HG03469 (cell line): ENCODE measurements around the gene TSPEAR.
"Not testable (repeated sequence)": the region's sequence is repeated elsewhere in the genome, so short reads cannot be mapped to it uniquely, and the experiment has no call there.

Source experiments
- ATAC-seq: cut with Tn5 transposase; IDR thresholded peaks from one replicate; pipeline ENCODE4 v1.9.1; 2021; ENCODE audit warnings: mild to moderate bottlenecking, moderate library complexity, moderate number of reproducible peaks; ENCODE audit not compliant: unreplicated experiment

Gene TSPEAR

DNA sequence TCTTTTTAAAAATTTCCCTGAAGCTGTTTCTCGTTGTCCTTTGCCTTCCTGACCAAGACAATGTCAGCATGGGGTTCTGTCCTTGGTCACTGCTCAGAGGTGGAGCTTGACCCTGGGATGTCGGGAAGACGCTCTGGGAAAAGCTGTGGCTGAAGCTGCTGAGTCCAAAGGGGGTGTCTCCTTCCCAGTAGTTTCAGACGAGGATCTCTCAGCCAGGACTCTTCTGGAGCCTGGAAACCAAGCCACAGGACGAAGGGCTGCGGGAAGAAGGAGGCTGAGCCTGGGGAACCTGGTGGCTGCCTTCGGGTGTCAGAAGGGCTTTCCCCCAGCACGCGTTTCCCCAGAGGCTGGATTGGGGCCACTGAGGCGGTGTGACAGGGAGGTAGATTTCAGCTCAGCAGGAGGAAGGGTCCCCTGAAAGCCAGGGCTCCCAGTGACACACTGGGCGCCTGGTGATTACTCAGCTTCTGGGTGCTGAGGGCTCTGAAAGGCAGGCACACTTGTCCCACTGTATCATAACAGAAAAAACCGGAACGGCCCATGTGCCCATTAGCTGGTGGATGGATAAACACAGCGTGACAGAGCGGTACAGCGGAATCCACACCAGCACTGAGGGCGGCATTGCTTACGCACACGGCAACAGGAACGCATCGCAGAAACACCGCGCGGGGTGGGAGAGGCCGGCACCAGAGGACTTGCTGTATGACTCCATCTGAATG, 24.4 kb downstream of the TSPEAR start:
- no peak for ATAC-seq

DNA sequence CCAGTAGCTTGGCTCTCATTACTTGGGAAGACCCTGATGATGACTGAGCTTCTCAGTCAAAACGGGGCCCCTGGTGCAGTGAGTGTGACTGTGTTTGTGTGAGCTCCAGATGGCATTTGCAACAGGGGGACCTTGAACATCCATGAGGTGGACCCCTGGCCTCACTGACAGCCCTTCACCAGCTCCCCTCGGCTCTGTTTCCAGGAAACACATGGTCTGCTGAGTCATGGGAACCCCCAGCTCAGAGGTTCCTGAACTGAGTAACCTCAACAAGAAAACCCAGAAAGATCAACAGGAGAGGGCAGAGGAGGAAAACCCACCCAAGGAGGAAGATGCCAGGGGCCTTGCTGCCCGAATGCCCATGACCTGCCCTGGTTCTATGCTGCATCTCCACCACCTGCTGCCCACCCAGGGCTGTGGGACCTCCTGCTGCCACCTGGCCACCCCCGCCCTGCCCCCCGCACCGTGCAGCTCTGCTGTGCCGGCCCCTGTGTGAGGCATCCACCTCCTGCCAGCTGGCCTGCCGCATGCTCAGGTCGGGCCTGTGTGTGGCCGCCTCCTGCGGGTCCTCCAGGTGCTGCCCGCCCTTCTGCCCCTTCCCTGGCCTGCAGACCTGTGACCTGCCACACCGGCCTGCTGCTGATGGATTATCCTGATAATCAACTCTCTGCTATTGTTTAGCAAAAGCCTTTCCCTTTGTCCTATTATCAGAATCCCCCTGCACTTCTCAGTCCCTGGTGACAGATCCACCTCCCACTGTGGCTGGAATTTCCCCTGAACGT, 25.2 kb downstream of the TSPEAR start:
- ATAC-seq: no peak

DNA sequence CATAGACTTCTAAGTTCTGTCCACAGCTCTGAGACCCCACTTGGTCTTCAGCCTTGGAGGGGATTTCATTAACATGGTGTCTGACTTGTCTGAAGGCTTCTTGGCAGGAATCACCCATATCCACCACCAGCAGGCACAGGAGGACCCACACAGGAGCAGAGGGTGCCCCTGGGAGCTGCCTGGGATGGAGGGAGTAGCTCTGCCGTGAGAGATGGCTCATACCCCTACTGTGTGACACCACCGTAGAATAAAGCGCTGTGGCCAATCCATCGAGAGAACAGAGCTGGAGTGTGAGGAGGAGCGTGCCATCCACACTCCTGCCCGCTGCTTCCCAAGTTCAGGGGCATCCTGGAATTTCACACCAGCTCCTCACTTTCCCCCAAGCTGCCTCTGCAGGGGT, 26.3 kb downstream of the TSPEAR start:
- ATAC-seq: not testable (repeated sequence)

DNA sequence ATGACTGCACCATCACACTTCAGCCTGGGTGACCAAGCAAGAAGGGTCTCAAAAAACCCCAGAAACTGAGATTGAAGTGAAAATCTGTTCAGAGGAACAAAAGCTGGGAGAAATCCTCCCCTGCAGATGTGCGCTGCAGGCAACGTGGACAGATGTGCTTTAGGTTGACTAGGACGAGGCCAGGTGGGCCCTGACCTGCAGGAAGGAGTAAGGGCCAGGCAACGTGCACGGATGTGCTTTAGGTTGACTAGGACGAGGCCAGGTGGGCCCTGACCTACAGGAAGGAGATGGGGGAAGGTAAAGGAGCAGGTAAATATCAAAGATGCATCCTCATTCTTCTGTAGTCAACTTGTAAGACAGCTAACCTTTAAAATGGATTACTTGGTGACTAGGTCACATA, 26.9 kb downstream of the TSPEAR start:
- ATAC-seq: no peak

DNA sequence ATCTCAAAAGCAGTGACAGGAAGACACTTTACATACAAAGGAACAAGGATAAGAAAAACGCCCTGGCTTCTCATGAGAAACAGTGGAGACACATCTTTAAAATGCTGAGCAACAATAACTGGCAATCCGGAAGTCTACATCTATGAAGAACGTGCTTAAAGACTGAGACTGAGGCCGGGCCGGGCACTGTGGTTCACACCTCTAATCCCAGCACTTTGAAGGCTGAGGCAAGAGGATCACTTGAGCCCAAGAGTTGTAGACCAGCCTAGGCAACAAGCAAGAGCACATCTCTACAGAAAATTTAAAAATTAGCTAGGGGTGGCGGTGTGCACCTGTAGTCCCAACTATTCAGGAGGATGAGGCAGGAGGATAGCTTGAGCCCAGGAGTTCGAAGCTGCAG, 27.3 kb downstream of the TSPEAR start:
- no peak for ATAC-seq

DNA sequence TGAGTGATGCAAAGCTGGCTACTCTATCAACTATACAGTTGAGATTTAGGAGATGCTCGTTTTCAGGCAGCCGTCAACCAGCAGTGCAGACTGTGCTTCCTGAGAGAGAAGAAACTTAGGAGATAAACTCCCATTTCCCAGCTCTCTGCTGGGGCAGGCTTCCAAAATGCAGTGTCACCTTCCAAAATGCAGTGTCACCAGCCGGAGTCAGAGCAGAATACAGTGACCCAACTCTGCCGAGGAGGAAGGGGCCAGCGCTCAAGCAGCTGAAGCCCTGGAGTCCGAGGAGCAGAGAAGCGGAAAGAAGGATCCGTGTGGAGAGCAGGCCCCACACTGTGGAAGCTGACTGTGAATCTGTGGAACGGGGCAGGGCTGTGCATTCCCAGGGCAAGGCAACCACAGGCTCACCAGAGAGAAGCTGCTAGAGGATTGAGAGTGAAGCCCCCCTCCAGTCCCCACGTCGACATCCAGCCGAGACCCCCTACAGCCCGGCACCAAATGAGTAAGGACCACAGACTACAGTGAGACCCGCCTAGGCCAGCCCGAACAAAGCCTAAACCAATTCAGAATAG, 28.7 kb downstream of the TSPEAR start:
- ATAC-seq: no peak

DNA sequence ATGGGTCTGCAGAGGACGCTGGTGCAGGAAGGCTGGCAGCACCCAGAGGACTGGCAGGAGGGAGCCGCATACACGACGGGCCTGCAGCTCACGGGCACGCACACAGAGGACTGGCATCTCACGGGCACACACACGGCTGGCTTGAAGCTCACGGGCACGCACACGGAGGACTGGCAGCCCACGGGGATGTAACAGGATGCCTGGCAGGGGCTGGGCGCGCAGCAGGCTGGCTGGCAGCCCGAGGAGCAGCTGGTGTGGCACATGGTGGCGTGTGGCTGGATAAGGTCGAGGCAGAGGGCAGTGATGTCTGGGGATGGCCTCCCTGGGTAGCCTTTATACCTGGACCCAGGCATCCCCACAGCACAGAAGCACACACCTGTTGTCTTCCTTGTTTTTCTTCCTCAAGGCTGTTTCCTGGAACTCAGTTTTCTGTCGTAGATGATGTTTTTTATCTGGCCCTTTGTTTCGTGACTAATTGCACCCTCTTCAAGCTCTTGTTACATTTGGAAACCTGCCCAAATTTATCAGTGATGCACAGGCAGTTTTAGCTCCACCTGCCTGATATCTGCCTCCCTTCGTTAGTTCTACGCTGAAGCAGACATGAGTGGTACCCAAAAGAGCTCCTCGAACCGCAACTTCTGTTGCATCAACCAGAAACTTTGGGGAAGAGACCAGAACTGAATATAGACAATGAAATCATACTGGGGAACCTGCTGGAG, 29.4 kb downstream of the TSPEAR start, which contains the start of gene KRTAP12-1:
Gene KRTAP12-1 (minus strand): TSS at position 303 of the 719 bp plus-strand sequence. CDS start 40 bp downstream, at position 263.
- ATAC-seq: no peak

DNA sequence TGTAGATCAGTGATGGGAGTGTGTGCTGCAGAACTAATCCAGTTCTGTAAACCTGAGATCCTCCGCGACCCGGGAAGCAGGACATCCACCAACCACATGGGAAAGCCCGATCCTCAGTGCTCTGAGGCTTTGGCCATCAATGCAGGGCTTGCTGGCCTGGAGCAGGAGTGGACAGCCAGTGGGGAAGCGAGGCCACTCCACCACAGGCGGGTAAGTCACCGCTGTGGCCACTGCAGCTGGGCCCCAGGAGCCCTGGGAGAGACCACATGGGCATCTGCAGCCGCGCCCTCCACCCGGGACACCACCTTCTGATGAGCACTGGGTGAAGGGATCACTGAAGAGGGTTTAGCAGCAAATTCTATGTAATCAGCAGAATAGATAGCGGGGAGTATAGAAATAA, 30.2 kb downstream of the TSPEAR start:
- no peak for ATAC-seq

DNA sequence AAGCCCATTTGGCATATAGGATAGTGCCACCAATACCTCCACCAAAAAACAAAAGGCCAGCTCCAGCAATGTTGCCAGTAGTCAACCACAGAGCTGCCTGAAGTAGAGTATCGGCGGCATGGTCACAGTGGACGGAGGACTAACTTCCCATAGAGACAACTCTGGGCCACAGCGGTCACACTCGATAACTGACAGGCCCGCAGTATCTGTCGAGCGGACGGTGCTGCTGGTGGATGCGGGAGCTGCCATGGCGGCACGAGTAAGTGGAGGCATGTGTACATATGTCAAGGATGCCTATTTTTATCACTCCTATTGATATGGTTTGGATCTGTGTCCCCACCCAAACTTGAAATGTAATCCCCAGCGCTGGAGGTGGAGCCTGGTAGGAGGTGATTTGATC, 33.5 kb downstream of the TSPEAR start:
- no peak for ATAC-seq

DNA sequence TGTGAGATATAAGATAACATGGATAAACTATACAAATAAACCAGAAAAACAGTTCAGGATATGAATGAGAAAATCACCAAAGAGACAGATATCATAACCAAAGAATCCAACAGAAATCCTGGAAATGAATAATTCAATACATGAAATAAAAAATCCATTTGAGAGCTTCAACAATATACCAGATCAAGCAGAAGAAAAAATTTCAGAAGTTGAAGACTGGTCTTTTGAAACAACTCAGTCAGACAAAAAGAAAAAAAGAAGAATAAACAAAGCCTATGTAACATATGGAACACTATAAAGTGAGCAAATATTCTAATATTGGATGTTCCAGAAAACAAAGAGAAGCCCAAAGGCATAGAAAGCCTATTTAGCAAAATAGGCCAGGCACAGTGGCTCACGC, 39.5 kb downstream of the TSPEAR start:
- ATAC-seq: no peak

DNA sequence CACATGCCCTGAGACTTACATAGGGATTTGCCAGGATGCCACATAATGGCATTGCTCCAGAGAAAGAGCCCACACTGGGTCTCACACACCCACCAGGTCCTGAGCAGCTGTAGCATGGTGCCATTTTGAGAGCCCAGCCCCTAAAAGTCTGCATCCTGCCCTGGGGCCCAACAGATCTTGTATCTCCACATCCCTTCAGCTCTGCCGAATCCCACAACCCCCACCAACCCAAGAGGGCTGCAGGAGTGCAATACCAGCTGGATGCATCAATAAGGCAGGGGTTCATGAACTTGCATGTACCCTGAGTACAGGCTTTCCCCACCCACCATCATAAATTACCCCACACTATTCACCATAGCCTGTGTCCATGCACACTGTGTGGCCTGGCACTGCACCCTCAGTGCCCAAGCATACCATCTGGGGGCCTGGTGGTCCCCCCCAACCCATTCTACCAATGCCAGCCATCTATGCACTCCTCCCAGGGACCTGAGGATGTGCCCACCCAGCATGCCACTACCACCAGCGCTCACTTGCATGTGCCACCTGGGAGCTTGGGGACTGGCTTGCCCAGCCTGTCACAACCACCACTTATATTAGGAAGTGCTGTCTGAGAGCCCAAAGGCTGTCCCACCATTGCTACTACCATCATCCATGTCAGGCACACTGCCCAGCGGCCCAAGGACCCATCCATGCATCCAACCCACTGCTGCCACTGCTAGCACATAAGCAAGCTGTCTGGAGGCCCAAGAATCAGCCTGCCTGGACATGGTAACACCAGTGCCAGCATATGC, 40.5 kb downstream of the TSPEAR start:
- ATAC-seq: no peak

DNA sequence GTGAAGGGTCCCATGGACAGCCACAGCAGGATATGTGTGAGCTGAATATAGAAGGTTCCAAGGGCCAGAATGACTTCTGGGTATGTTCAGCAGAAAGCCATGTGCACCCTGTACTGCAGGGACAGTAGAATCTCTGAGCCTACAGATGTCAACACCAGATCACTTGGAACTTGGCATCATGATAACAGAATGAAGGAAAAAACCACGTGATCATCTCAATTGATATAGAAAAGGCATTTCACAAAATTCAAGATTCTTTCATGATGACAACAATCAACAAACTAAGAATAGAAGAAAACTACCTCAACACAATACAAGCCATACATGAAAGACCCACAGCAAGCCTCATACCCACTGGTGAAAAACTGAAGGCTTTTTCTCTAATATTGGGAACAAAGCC, 43.8 kb downstream of the TSPEAR start:
- no peak for ATAC-seq

DNA sequence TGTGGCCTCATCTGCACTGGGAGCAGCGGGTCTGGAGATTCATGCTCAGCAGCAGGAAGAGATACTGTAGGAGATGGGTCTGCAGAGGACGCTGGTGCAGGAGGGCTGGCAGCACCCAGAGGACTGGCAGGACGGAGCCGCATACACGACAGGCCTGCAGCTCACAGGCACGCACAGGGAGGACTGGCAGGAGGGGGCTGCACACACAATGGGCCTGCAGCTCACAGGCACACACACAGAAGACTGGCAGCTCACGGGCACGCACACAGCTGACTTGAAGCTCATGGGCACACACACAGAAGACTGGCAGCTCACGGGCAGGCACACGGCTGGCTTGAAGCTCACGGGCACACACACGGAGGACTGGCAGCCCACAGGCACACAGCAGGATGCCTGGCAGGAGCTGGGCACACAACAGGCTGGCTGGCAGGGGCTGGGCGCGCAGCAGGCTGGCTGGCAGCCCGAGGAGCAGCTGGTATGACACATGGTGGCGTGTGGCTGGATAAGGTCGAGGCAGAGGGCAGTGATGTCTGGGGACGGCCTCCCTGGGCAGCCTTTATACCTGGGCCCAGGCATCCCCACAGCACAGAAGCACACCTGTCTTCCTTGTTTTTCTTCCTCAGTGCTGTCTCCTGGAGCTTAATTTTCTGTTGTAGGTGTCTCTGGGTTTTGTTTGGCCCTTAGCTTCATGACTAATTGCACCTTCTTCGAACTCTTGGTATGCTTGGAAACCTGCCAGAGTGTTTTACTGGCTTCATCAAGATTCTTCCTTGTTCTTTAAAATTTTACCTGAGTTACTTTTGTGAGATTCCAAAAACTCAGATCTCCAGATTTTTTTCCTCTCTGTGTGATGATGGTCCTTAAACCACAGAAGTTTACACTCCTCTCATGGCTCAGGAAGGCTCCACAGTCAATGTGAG, 44.7 kb downstream of the TSPEAR start, which contains the start of gene KRTAP12-2:
Gene KRTAP12-2 (minus strand): TSS at position 527 of the 920 bp plus-strand sequence. CDS start 41 bp downstream, at position 486.
- ATAC-seq: no peak

DNA sequence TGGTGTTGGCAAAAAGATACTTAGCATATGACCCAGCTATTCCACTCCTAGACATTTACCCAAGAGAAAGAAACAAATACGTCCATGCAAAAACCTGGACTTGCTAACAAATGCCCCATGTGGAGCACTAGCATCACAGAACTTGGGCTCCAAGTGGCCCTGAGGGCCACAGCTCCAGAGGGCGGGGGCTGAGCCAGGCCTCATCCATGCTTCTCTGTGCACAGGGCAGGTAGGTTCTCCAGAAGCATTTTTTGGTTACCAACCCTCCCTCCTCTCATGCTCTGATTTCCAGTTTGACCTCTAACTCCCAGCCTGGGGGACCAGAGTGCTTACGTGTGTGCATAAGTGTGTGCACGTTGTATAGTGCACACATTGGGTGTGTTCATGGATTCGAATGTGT, 46.7 kb downstream of the TSPEAR start:
- ATAC-seq: no peak

DNA sequence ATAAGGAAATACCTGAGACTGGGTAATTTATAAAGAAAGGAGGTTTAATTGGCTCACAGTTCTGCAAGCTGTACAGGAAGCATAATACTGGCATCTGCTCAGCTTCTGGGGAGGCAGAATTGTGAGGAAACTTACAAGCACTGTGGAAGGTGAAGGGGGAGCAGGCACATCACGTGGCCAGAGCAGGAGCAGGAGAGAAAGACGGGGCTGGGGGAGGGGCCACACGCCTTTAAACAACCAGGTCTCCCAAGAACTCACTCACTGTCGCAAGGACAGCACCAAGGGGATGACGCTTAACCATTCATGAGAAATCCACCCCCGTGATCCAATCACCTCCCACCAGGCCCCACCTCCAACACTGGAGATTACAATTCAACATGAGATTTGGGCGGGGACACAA, 49.8 kb downstream of the TSPEAR start:
- not testable (repeated sequence) for ATAC-seq

DNA sequence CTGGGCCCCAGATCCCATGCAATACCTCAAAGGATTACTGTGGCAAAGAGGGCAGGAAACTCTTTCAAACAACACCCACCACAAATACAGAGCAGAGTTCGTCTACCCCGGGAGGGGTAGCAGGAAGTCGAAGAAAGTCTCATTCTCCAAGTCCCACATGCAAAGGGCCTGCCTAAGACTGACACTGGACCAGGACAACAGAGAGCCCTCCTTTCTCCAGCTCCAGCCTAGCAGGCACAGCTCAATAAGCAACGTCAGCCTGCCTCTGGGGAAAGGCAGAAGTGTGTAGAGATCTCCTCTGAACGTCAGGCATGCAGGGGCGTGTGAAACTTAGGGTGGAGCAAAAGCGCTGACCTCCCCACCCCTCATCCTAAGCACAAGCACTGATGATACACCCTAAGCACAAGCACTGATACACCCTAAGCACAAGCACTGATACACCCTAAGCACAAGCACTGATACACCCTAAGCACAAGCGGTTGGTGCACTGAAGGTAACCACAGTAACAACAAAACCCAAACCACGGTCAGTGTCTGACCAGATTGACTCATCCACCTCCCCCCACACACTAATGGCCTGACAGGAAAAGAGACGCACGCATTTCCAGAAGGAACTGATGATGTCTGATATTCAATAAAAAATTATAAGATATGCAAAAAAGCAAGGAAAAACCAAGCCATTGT, 52.3 kb downstream of the TSPEAR start:
- ATAC-seq: no peak

DNA sequence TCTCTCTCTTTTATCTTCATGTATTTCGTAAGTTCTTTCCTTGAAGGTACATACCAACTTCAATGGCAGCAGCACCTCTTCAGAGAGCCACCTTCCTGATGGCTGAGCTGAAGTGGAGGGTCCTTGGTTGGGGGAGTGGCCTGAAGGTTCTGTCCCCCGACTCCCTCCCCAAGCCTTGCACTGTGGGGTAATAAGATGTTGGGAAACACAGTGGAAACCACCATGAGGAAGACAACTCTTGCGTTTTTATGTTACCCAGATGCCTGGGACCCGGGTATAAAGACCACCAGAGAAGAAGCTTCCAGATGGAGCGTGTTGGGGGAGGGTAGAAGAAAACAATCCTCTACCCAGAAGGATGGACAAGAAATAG, 52.8 kb downstream of the TSPEAR start:
- ATAC-seq: no peak

DNA sequence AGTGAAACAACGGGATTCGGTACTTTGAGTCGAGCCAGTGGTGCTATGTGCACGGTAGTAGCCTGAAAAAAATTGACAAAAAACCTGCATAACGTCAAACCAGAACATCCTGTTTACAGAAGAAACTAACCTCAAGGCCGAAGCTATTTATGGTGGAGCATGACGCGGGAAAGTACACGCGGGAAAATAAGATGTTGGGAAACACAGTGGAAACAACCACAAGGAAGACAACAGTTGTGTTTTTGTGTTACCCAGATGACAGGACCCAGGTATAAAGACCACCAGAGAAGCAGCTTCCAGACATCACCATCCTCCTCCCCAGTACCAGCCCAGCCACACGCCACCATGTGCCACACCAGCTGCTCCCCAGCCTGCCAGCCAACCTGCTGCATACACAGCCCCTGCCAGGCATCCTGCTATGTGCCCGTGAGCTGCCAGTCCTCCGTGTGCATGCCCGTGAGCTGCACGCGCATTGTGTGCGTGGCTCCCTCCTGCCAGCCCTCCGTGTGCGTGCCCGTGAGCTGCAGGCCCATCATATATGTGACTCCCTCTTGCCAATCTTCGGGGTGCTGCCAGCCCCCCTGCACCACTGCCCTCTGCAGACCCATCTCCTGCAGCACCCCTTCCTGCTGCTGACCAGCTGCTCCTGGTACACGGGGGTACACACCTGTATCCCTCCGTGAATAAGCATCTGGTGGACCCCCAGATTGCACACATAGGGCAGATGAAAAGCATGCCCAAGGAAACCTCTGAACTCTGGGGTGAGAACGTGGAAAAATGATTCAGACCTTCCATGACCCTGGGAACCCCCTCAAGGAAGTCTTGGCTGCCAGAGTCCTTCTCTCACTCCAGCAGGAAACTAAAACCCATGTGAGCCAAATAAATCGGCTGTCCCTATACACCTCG, 53.5 kb downstream of the TSPEAR start, which contains the start of gene KRTAP12-3:
Gene KRTAP12-3 (plus strand): TSS at position 298 of the 906 bp plus-strand sequence. CDS start 48 bp downstream, at position 346.
- no peak for ATAC-seq
